Natural killer cell (primary cell): ENCODE data around the gene PREX1. TPM values are rescaled to one million over a fixed set of nuclear protein-coding genes. Genes with fewer than 3 reads are reported as not detected.

Experiments
- ATAC-seq, 3 donors: fragments of 150-1000 bp in 2 of 3; fragments of 200-7000 bp in 1 of 3; cut with Tn5 transposase; 1 replicate in 1 of 3; 2 replicates in 2 of 3; pipeline ENCODE4 v1.10.0; 2021; ENCODE audit warnings: mild to moderate bottlenecking in 2 of 3, moderate library complexity in 2 of 3
- DNase-seq, 2 donors: peaks; one replicate each; pipeline versions ENCODE4 v3.0.0 to v3.0.0-alpha.2; 2013 to 2021; ENCODE audit warnings: mixed read lengths in 1 of 2
- H3K27ac ChIP-seq: one replicate; pipeline ENCODE4 v1.5.1; 2013; ENCODE audit warnings: mild to moderate bottlenecking, low read length
- H3K27me3 ChIP-seq: one replicate; pipeline ENCODE4 v1.6.1; 2013; ENCODE audit warnings: low read length; ENCODE audit not compliant: control insufficient read depth, insufficient read depth
- H3K36me3 ChIP-seq: one replicate; pipeline ENCODE4 v1.6.1; 2013; ENCODE audit warnings: low read length; ENCODE audit not compliant: control insufficient read depth, insufficient read depth
- H3K4me1 ChIP-seq: one replicate; pipeline ENCODE4 v1.6.1; 2013; ENCODE audit warnings: low read length; ENCODE audit not compliant: control insufficient read depth, insufficient read depth
- H3K4me3 ChIP-seq: one replicate; pipeline ENCODE4 v1.5.1; 2013; ENCODE audit warnings: low read length
- H3K9me3 ChIP-seq: one replicate; pipeline ENCODE4 v1.6.1; 2013; ENCODE audit warnings: low read length; ENCODE audit not compliant: control insufficient read depth, insufficient read depth
- H3K27ac Mint-ChIP-seq, 2 donors: one replicate each; pipeline ENCODE4 v1.8.0; 2022; ENCODE audit warnings: mild to moderate bottlenecking in 2 of 2, mixed read lengths in 2 of 2, moderate library complexity in 1 of 2
- H3K27me3 Mint-ChIP-seq, 2 donors: one replicate each; pipeline ENCODE4 v1.8.0; 2022; ENCODE audit warnings: low read depth in 2 of 2, mixed read lengths in 2 of 2
- H3K36me3 Mint-ChIP-seq: one replicate; pipeline ENCODE4 v1.8.0; 2022; ENCODE audit warnings: mixed read lengths
- H3K4me1 Mint-ChIP-seq, 2 donors: one replicate each; pipeline ENCODE4 v1.8.0; 2022; ENCODE audit warnings: mixed read lengths in 2 of 2
- H3K4me3 Mint-ChIP-seq: one replicate; pipeline ENCODE4 v1.8.0; 2022; ENCODE audit warnings: mild to moderate bottlenecking, moderate library complexity, mixed read lengths
- H3K9me3 Mint-ChIP-seq, 2 donors: one replicate each; pipeline ENCODE4 v1.8.0; 2022; ENCODE audit warnings: mixed read lengths in 2 of 2
- WGBS: methylation state at CpG from one replicate; pipeline ENCODE4 v1.1.7; 2013; ENCODE audit warnings: missing lambda C conversion rate; ENCODE audit not compliant: insufficient coverage; 5-methylcytosine and 5-hydroxymethylcytosine counted together
- intact Hi-C: fragments of 100-400 bp; cut with micrococcal nuclease; formaldehyde crosslinking; loops from one replicate; pipeline ENCODE4 v1.14.2; 2022
- total RNA-seq, 4 donors: library from RNA; stranded (reverse); fragments of 120-200 nt in 1 of 4; gene quantifications; one replicate each; pipeline versions ENCODE4 v1.2.3 to v1.2.4, GENCODE V29; 2013 to 2022
- TF ChIP-seq, protein P1 (sequence below): fragments of 200-600 bp; IDR thresholded peaks from one replicate; pipeline ENCODE4 v1.8.0; 2022; ENCODE audit warnings: antibody characterized with exemption

PREX1 gene
- total RNA-seq, 3 donors from 2014 or later (not counting 1 experiment from before 2014, with no cell fraction given) = 382 to 392 (median 389) TPM

- no peaks in the 10 kb centered on the region for H3K27me3 ChIP-seq
- WGBS = 51% methylated on average over 5 of the region's 5 CpGs
- peak overlapping the region; percentile 30 for H3K4me3 Mint-ChIP-seq
- H3K36me3 Mint-ChIP-seq = peaks cover 15% of the 10 kb centered on the region
- no peaks in the 10 kb centered on the region for H3K9me3 ChIP-seq
- peaks cover 75 to 83% of the 10 kb centered on the region in 2 donors for H3K4me1 Mint-ChIP-seq
- ATAC-seq (no peak), DNase-seq (no peak)
- TF ChIP-seq, protein P1, sequence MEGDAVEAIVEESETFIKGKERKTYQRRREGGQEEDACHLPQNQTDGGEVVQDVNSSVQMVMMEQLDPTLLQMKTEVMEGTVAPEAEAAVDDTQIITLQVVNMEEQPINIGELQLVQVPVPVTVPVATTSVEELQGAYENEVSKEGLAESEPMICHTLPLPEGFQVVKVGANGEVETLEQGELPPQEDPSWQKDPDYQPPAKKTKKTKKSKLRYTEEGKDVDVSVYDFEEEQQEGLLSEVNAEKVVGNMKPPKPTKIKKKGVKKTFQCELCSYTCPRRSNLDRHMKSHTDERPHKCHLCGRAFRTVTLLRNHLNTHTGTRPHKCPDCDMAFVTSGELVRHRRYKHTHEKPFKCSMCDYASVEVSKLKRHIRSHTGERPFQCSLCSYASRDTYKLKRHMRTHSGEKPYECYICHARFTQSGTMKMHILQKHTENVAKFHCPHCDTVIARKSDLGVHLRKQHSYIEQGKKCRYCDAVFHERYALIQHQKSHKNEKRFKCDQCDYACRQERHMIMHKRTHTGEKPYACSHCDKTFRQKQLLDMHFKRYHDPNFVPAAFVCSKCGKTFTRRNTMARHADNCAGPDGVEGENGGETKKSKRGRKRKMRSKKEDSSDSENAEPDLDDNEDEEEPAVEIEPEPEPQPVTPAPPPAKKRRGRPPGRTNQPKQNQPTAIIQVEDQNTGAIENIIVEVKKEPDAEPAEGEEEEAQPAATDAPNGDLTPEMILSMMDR = no peak
- peaks cover 50% of the 10 kb centered on the region for H3K36me3 ChIP-seq
- no peak overlapping the region for H3K4me3 ChIP-seq
- H3K27ac Mint-ChIP-seq = peak overlapping the region in 1 of 2 donors; percentile 19
- no peaks in the 10 kb centered on the region for H3K9me3 Mint-ChIP-seq
- peaks cover 65% of the 10 kb centered on the region for H3K4me1 ChIP-seq
- H3K27me3 Mint-ChIP-seq = no peaks in the 10 kb centered on the region
- no peak overlapping the region for H3K27ac ChIP-seq
- intact Hi-C loops = no loop called here
These were observed 92.7 kb downstream of the PREX1 start for GRCh38 chr20:48735112-48735511.

GRCh38 chr20:48734104-48734749 lies 93.6 kb downstream of the PREX1 start:
- intact Hi-C loops = no loop called here
- Histone ChIP-seq H3K9me3 (no peaks in the 10 kb centered on the region), H3K36me3 (peaks cover 50% of the 10 kb centered on the region), H3K4me3 (no peak overlapping the region), H3K27me3 (no peaks in the 10 kb centered on the region), H3K27ac (no peak overlapping the region), H3K4me1 (peaks cover 65% of the 10 kb centered on the region)
- Mint-ChIP-seq H3K27me3 (no peaks in the 10 kb centered on the region), H3K27ac (no peak overlapping the region), H3K4me1 (peaks cover 75 to 83% of the 10 kb centered on the region in 2 donors), H3K9me3 (no peaks in the 10 kb centered on the region), H3K36me3 (peaks cover 15% of the 10 kb centered on the region), H3K4me3 (no peak overlapping the region)
- DNase-seq (no peak), ATAC-seq (no peak)
- TF ChIP-seq, protein P1 = no peak
- WGBS = over 99% methylated on average over 10 of the region's 10 CpGs

GRCh38 chr20:48733296-48733790 lies 94.5 kb downstream of the PREX1 start:
- Mint-ChIP-seq H3K4me3 (no peak overlapping the region), H3K9me3 (no peaks in the 10 kb centered on the region), H3K4me1 (peaks cover 75 to 83% of the 10 kb centered on the region in 2 donors), H3K36me3 (peaks cover 15% of the 10 kb centered on the region), H3K27me3 (no peaks in the 10 kb centered on the region), H3K27ac (peak overlapping the region; percentile 69 to 92)
- TF ChIP-seq, protein P1 = no peak
- Histone ChIP-seq H3K4me1 (peaks cover 65% of the 10 kb centered on the region), H3K27ac (no peak overlapping the region), H3K27me3 (no peaks in the 10 kb centered on the region), H3K36me3 (peaks cover 53% of the 10 kb centered on the region), H3K9me3 (no peaks in the 10 kb centered on the region), H3K4me3 (no peak overlapping the region)
- ATAC-seq (peak in 1 of 3 donors; percentile 35), DNase-seq (no peak)
- 87% methylated on average over 3 of the region's 3 CpGs for WGBS
- intact Hi-C loops = no loop called here
